GM12864 (cell line): ENCODE data around the gene SPEF2.

Source experiments
- DNase-seq: peaks from one replicate; pipeline ENCODE4 v3.0.0-alpha.2; 2011; ENCODE audit warnings: low read depth
- H3K4me3 ChIP-seq: 2 replicates; pipeline ENCODE4 v1.5.1; 2011; ENCODE audit warnings: mild to moderate bottlenecking, low read depth, low read length, control low read depth
- CTCF ChIP-seq: IDR thresholded peaks from 2 replicates; pipeline ENCODE4 v1.5.1; 2011; ENCODE audit warnings: low read depth, mild to moderate bottlenecking, moderate library complexity, low read length, control low read depth, inconsistent platforms; ENCODE audit errors: missing control alignments

Gene SPEF2

DNA sequence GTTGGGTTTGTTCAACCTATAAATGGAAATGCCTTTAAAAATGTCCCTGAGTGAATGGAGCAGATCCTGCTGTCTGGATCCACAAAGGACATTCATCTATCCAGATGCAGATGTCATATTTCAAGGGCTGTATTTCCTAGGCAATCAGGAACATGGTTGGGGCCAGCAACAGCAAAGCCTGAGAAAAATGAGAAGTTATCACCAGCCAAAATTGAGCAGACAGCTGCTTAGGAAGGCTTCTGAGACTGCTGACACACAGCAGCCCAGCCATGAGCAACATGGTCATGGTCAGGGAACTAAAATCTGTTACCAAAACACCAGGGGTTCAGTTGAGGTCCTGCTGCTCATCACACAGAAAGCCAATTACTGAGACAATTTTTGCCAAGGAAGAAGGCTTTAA, 229.8 kb downstream of the SPEF2 start:
- H3K4me3 ChIP-seq: no peak overlapping the region
- TF ChIP-seq CTCF: no peak
- no peak for DNase-seq

DNA sequence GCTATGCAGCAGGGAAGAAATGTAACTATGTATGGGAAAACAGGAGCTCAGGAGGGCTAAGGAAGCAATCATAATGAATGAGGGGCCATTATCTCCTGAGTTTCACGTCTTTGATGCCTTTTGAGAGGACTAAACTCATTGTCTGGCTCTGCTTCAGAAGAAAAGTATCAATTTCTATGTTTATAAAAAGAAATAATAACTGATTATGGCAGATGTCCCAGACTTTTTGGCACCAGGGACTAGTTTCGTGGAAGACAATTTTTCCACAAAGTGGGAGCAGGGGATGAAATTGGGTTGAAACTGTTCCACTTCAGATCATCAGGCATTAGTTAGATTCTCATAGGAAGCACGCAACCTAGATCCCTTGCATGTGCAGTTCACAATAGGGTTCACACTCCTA, 230.3 kb downstream of the SPEF2 start:
- TF ChIP-seq CTCF: no peak
- H3K4me3 ChIP-seq: no peak overlapping the region
- no peak for DNase-seq

GRCh38 chr5:35849860-35850259, 232.2 kb downstream of the SPEF2 start:
- no peak for DNase-seq
- TF ChIP-seq CTCF: no peak
- no peak overlapping the region for H3K4me3 ChIP-seq

DNA sequence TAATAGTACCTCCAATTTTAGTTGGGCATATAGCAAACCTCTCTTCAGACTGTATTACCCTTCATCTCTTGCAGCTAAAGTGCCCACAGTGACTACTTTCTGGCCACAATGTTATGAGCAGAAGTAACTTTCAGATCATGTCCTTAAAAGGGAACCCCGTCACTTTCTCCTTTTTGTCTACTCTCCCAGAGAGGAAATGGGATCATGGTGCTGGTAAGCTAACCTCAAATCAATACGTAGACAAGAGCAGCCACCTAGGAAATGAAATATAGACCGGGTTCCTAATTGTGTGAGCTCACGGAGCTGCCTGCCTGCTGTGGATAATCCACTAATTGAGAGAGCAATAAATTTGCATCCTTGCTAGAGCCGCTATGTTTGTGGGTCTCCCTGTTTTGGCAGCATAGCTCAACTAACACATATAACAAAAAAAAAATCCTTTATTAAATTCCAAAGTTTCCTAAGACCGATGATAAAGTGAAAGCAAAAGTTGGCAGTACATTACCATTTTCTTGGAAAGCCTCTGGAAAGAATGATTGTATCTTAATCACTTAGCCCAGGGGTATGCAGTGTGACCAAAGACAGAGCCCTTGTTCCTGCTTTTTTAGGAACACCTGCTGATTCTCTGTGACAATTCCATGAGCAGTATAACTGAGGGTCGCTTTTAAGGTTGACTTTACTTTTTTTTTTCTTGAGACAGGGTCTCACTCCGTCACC, 233.5 kb downstream of the SPEF2 start:
- DNase-seq: no peak
- no peak for TF ChIP-seq CTCF
- H3K4me3 ChIP-seq: no peak overlapping the region

GRCh38 chr5:35852084-35852734, 234.5 kb downstream of the SPEF2 start:
- no peak overlapping the region for H3K4me3 ChIP-seq
- no peak for TF ChIP-seq CTCF
- no peak for DNase-seq

DNA sequence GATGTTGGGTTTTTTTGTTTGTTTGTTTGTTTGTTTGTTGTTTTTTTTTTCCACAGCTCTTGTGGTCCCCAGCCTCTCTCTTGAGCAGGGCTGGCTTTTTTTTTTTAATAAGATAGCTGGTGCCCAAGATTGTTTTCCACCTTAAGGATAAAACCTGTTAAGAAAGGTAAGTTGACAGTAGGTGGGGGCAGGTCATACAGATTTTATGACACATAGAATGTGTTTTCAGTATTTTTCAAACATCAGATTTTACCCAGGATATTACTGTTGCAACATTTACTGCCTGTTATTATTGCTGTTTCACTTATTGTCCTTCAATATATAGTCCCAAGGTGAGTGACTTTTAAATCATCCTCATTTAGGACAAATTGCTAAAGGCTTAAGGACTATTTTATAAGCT, 235.1 kb downstream of the SPEF2 start:
- no peak for TF ChIP-seq CTCF
- no peak overlapping the region for H3K4me3 ChIP-seq
- DNase-seq: no peak

- DNase-seq: no peak
- TF ChIP-seq CTCF: no peak
Observed at GRCh38 chr5:35853631-35854030, 236.0 kb downstream of the SPEF2 start.

More at GRCh38 chr5:35853631-35854030, 236.0 kb downstream of the SPEF2 start:
- no peak overlapping the region for H3K4me3 ChIP-seq
